Measurements from ENCODE around the gene SPSB2. TPM values are rescaled to one million over a fixed set of nuclear protein-coding genes. Genes with fewer than 3 reads are reported as not detected.

Gene SPSB2
- total RNA-seq, 1 donor from 2014 or later, result 6.7 TPM

- Mint-ChIP-seq H3K36me3 (ENCODE audit: low read depth, unreplicated experiment) (peaks cover 27% of the 10 kb centered on the region), H3K4me3 (ENCODE audit: unreplicated experiment) (no peak within 1 kb of the TSS), H3K27ac (ENCODE audit: unreplicated experiment) (no peak within 1 kb of the TSS), H3K4me1 (ENCODE audit: unreplicated experiment) (no peaks in the 10 kb centered on the region), H3K9me3 (ENCODE audit: unreplicated experiment) (no peaks in the 10 kb centered on the region), H3K27me3 (ENCODE audit: unreplicated experiment) (peaks cover 10% of the 10 kb centered on the region)
- no peak for TF ChIP-seq CTCF (IDR thresholded peaks at IDR 0.05; ENCODE audit: unreplicated experiment)
- no peak for DNase-seq (ENCODE audit: low spot score)
Measured at GRCh38 chr12:6840761-6841515, 32.2 kb downstream of the SPSB2 start, which contains the start of gene GNB3. TSS of gene GNB3 (plus strand) at chr12:6840925. CDS start at chr12:6841288, 363 bp downstream.

- no peak for TF ChIP-seq CTCF (IDR thresholded peaks at IDR 0.05; ENCODE audit: unreplicated experiment)
- no peak for DNase-seq (ENCODE audit: low spot score)
- no peaks in the 10 kb centered on the region for H3K9me3 Mint-ChIP-seq (ENCODE audit: unreplicated experiment)
- H3K36me3 Mint-ChIP-seq (ENCODE audit: low read depth, unreplicated experiment), result peaks cover 30% of the 10 kb centered on the region
- H3K4me3 Mint-ChIP-seq (ENCODE audit: unreplicated experiment), result no peak overlapping the region
- H3K27me3 Mint-ChIP-seq (ENCODE audit: unreplicated experiment), result peaks cover 10% of the 10 kb centered on the region
- H3K4me1 Mint-ChIP-seq (ENCODE audit: unreplicated experiment), result no peaks in the 10 kb centered on the region
- H3K27ac Mint-ChIP-seq (ENCODE audit: unreplicated experiment), result no peak overlapping the region
Measured at GRCh38 chr12:6840330-6840729, 32.8 kb downstream of the SPSB2 start.

GRCh38 chr12:6839482-6840201, 33.5 kb downstream of the SPSB2 start:
- Mint-ChIP-seq H3K9me3 (ENCODE audit: unreplicated experiment) (no peaks in the 10 kb centered on the region), H3K4me3 (ENCODE audit: unreplicated experiment) (no peak overlapping the region), H3K27me3 (ENCODE audit: unreplicated experiment) (peaks cover 10% of the 10 kb centered on the region), H3K27ac (ENCODE audit: unreplicated experiment) (no peak overlapping the region), H3K36me3 (ENCODE audit: low read depth, unreplicated experiment) (peaks cover 28% of the 10 kb centered on the region), H3K4me1 (ENCODE audit: unreplicated experiment) (no peaks in the 10 kb centered on the region)
- no peak for DNase-seq (ENCODE audit: low spot score)
- TF ChIP-seq CTCF (IDR thresholded peaks at IDR 0.05; ENCODE audit: unreplicated experiment), result no peak

GRCh38 chr12:6838854-6839253, 34.2 kb downstream of the SPSB2 start:
- no peak for DNase-seq (ENCODE audit: low spot score)
- Mint-ChIP-seq H3K4me3 (ENCODE audit: unreplicated experiment) (no peak overlapping the region), H3K9me3 (ENCODE audit: unreplicated experiment) (no peaks in the 10 kb centered on the region), H3K36me3 (ENCODE audit: low read depth, unreplicated experiment) (peaks cover 25% of the 10 kb centered on the region), H3K27me3 (ENCODE audit: unreplicated experiment) (peaks cover 7% of the 10 kb centered on the region), H3K4me1 (ENCODE audit: unreplicated experiment) (no peaks in the 10 kb centered on the region), H3K27ac (ENCODE audit: unreplicated experiment) (no peak overlapping the region)
- no peak for TF ChIP-seq CTCF (IDR thresholded peaks at IDR 0.05; ENCODE audit: unreplicated experiment)
